ENCODE results near the gene TBC1D21.

TBC1D21 gene

GRCh38 chr15:73873456-73873855 lies at the start of gene TBC1D21:
TBC1D21 (plus strand) TSS chr15:73873564; CDS start chr15:73873710, 146 bp downstream.
- no peak for DNase-seq (ENCODE audit: low read depth)
- H3K4me3 ChIP-seq (ENCODE audit: low read depth, low read length), result no peak within 1 kb of the TSS
- no peak for TF ChIP-seq CTCF (IDR thresholded peaks at IDR 0.05; ENCODE audit: control insufficient read depth, extremely low read depth, insufficient read depth)

GRCh38 chr15:73826711-73827251 lies 46.6 kb upstream of the TBC1D21 start:
- no peak for TF ChIP-seq CTCF (IDR thresholded peaks at IDR 0.05; ENCODE audit: control insufficient read depth, extremely low read depth, insufficient read depth)
- no peak overlapping the region for H3K4me3 ChIP-seq (ENCODE audit: low read depth, low read length)
- no peak for DNase-seq (ENCODE audit: low read depth)

GRCh38 chr15:73829523-73829922 lies 43.8 kb upstream of the TBC1D21 start:
- no peak for TF ChIP-seq CTCF (IDR thresholded peaks at IDR 0.05; ENCODE audit: control insufficient read depth, extremely low read depth, insufficient read depth)

GRCh38 chr15:73832657-73833056 lies 40.7 kb upstream of the TBC1D21 start:
- DNase-seq (ENCODE audit: low read depth), result no peak
- H3K4me3 ChIP-seq (ENCODE audit: low read depth, low read length), result no peak overlapping the region
- TF ChIP-seq CTCF (IDR thresholded peaks at IDR 0.05; ENCODE audit: control insufficient read depth, extremely low read depth, insufficient read depth), result no peak

More at GRCh38 chr15:73829523-73829922, 43.8 kb upstream of the TBC1D21 start:
- H3K4me3 ChIP-seq (ENCODE audit: low read depth, low read length), result no peak overlapping the region
- no peak for DNase-seq (ENCODE audit: low read depth)

GRCh38 chr15:73836845-73837244 lies 36.5 kb upstream of the TBC1D21 start:
- DNase-seq (ENCODE audit: low read depth), result no peak
- no peak for TF ChIP-seq CTCF (IDR thresholded peaks at IDR 0.05; ENCODE audit: control insufficient read depth, extremely low read depth, insufficient read depth)
- no peak overlapping the region for H3K4me3 ChIP-seq (ENCODE audit: low read depth, low read length)

- H3K4me3 ChIP-seq (ENCODE audit: low read depth, low read length), result no peak overlapping the region
- DNase-seq (ENCODE audit: low read depth), result peak; percentile 30
- TF ChIP-seq CTCF (IDR thresholded peaks at IDR 0.05; ENCODE audit: control insufficient read depth, extremely low read depth, insufficient read depth), result no peak
These were observed 34.4 kb upstream of the TBC1D21 start for GRCh38 chr15:73838831-73839426.

All from LNCaP clone FGC (cell line).